Small intestine (tissue), 7 donors: ENCODE measurements around the gene NFATC1. TPM values are rescaled to one million over a fixed set of nuclear protein-coding genes. Genes with fewer than 3 reads are reported as not detected.

Experiments
- DNase-seq, 2 donors: peaks; one replicate each; pipeline versions ENCODE4 v3.0.0 to v3.0.0-alpha.2; 2013
- FAIRE-seq: peaks from 2 replicates; lab custom pipeline; 2012; peaks lifted over from hg19 to GRCh38; lab: Jason Lieb, UNC
- H3K27ac ChIP-seq, 3 donors: one replicate each; pipeline ENCODE4 v1.5.1; 2013; ENCODE audit warnings: low read length in 2 of 3, mild to moderate bottlenecking in 2 of 3, control low read depth in 1 of 3, inconsistent platforms in 1 of 3, low read depth in 1 of 3, moderate library complexity in 1 of 3
- H3K27me3 ChIP-seq, 3 donors: one replicate each; pipeline ENCODE4 v1.6.1; 2013; ENCODE audit warnings: low read length in 3 of 3, inconsistent platforms in 1 of 3; ENCODE audit not compliant: control insufficient read depth in 3 of 3, insufficient read depth in 3 of 3
- H3K36me3 ChIP-seq, 3 donors: one replicate each; pipeline ENCODE4 v1.6.1; 2013; ENCODE audit warnings: low read length in 3 of 3, inconsistent platforms in 1 of 3, low read depth in 1 of 3, mild to moderate bottlenecking in 1 of 3, moderate library complexity in 1 of 3; ENCODE audit not compliant: control insufficient read depth in 3 of 3, insufficient read depth in 2 of 3
- H3K4me1 ChIP-seq, 3 donors: one replicate each; pipeline ENCODE4 v1.6.1; 2013; ENCODE audit warnings: low read length in 2 of 3, inconsistent platforms in 1 of 3, low read depth in 1 of 3, mild to moderate bottlenecking in 1 of 3, moderate library complexity in 1 of 3; ENCODE audit not compliant: control insufficient read depth in 3 of 3, insufficient read depth in 2 of 3
- H3K4me3 ChIP-seq, 3 donors: one replicate each; pipeline ENCODE4 v1.5.1; 2013; ENCODE audit warnings: low read length in 3 of 3, control low read depth in 1 of 3, inconsistent platforms in 1 of 3, low read depth in 1 of 3, mild to moderate bottlenecking in 1 of 3, moderate library complexity in 1 of 3
- H3K9me3 ChIP-seq, 2 donors: one replicate each; pipeline ENCODE4 v1.6.1; 2013; ENCODE audit warnings: low read depth in 1 of 2, low read length in 1 of 2; ENCODE audit not compliant: control insufficient read depth in 2 of 2, insufficient read depth in 1 of 2
- WGBS, 3 donors: extraction: QIAGEN DNeasy Blood & Tissue Kit; methylation state at CpG; one replicate each; pipeline ENCODE4 v1.1.7; 2013; 5-methylcytosine and 5-hydroxymethylcytosine counted together
- polyA plus RNA-seq, 4 donors: library from polyadenylated mRNA; stranded (reverse) in 3 of 4; unstranded in 1 of 4; fragments of 200-250 nt in 3 of 4; fragments of 120-200 nt in 1 of 4; gene quantifications; one replicate each; pipeline versions ENCODE4 v1.2.1 to v1.2.3, GENCODE V29; 2013
- donor health status: healthy with polysubstance abuse.
- donor health status: control.
- donor health status: control.
- donor health status: Bipolar disorder and iron deficiency.
- donor health status: healthy.

NFATC1 gene
- polyA plus RNA-seq, 4 donors: 0.67 to 5.9 (median 2.2) TPM

- FAIRE-seq (no peak), DNase-seq (no peak)
- Histone ChIP-seq H3K27ac (no peak overlapping the region), H3K36me3 (peaks cover 0 to 2% (median 0%) of the 10 kb centered on the region in 3 donors), H3K27me3 (peaks cover 0 to 14% (median 0%) of the 10 kb centered on the region in 3 donors), H3K4me1 (no peaks in the 10 kb centered on the region), H3K9me3 (no peaks in the 10 kb centered on the region), H3K4me3 (no peak overlapping the region)
- 68 to 75% (median 74%) methylated on average over 39 of the region's 39 CpGs for WGBS, 3 donors
Measured at GRCh38 chr18:79525556-79526467, 130.1 kb downstream of the NFATC1 start.

GRCh38 chr18:79526468-79527460 lies 131.0 kb downstream of the NFATC1 start:
- DNase-seq: no peak
- Histone ChIP-seq H3K27me3 (peaks cover 0 to 22% (median 0%) of the 10 kb centered on the region in 3 donors), H3K4me1 (no peaks in the 10 kb centered on the region), H3K36me3 (peaks cover 0 to 2% (median 0%) of the 10 kb centered on the region in 3 donors), H3K9me3 (no peaks in the 10 kb centered on the region), H3K4me3 (no peak overlapping the region), H3K27ac (no peak overlapping the region)
- 78 to 88% (median 84%) methylated on average over 43 to 44 of the region's 44 CpGs for WGBS, 3 donors
- no peak for FAIRE-seq

- 87 to 92% (median 89%) methylated on average over 16 of the region's 16 CpGs for WGBS, 3 donors
- Histone ChIP-seq H3K36me3 (peaks cover 0 to 2% (median 0%) of the 10 kb centered on the region in 3 donors), H3K27me3 (peaks cover 0 to 28% (median 0%) of the 10 kb centered on the region in 3 donors), H3K4me3 (no peak overlapping the region), H3K27ac (no peak overlapping the region), H3K9me3 (no peaks in the 10 kb centered on the region), H3K4me1 (no peaks in the 10 kb centered on the region)
- no peak for DNase-seq
- no peak for FAIRE-seq
Measured at GRCh38 chr18:79527656-79528315, 132.1 kb downstream of the NFATC1 start.

- no peak for FAIRE-seq
- Histone ChIP-seq H3K27ac (no peak overlapping the region), H3K4me3 (no peak overlapping the region), H3K36me3 (peaks cover 0 to 2% (median 0%) of the 10 kb centered on the region in 3 donors), H3K27me3 (peaks cover 0 to 31% (median 0%) of the 10 kb centered on the region in 3 donors), H3K4me1 (no peaks in the 10 kb centered on the region), H3K9me3 (no peaks in the 10 kb centered on the region)
- DNase-seq: no peak
- 93 to 94% (median 94%) methylated on average over 17 of the region's 17 CpGs for WGBS, 3 donors
Measured at GRCh38 chr18:79528316-79528695, 132.6 kb downstream of the NFATC1 start.

- no peak for FAIRE-seq
Measured at GRCh38 chr18:79528846-79529245, 133.1 kb downstream of the NFATC1 start.

GRCh38 chr18:79529296-79529695 lies 133.6 kb downstream of the NFATC1 start:
- Histone ChIP-seq H3K27ac (no peak overlapping the region), H3K4me1 (no peaks in the 10 kb centered on the region), H3K27me3 (peaks cover 0 to 35% (median 0%) of the 10 kb centered on the region in 3 donors), H3K4me3 (no peak overlapping the region), H3K36me3 (peaks cover 0 to 2% (median 0%) of the 10 kb centered on the region in 3 donors), H3K9me3 (no peaks in the 10 kb centered on the region)
- DNase-seq (no peak), FAIRE-seq (no peak)
- WGBS, 3 donors: 90 to 93% (median 93%) methylated on average over 20 of the region's 20 CpGs

More at GRCh38 chr18:79528846-79529245, 133.1 kb downstream of the NFATC1 start:
- 46 to 56% (median 52%) methylated on average over 26 of the region's 26 CpGs for WGBS, 3 donors
- Histone ChIP-seq H3K27ac (no peak overlapping the region), H3K27me3 (peaks cover 0 to 35% (median 0%) of the 10 kb centered on the region in 3 donors), H3K4me1 (no peaks in the 10 kb centered on the region), H3K9me3 (no peaks in the 10 kb centered on the region), H3K4me3 (no peak overlapping the region), H3K36me3 (peaks cover 0 to 2% (median 0%) of the 10 kb centered on the region in 3 donors)
- peak; percentile 54 to 58 for DNase-seq

GRCh38 chr18:79529991-79530390 lies 134.3 kb downstream of the NFATC1 start:
- H3K4me1 ChIP-seq: no peaks in the 10 kb centered on the region
- H3K27me3 ChIP-seq: peaks cover 0 to 35% (median 0%) of the 10 kb centered on the region in 3 donors
- no peak overlapping the region for H3K4me3 ChIP-seq
- DNase-seq (no peak), FAIRE-seq (no peak)
- no peaks in the 10 kb centered on the region for H3K9me3 ChIP-seq
- H3K36me3 ChIP-seq: peaks cover 0 to 2% (median 0%) of the 10 kb centered on the region in 3 donors
- 89 to 93% (median 92%) methylated on average over 24 of the region's 24 CpGs for WGBS, 3 donors
- H3K27ac ChIP-seq: no peak overlapping the region
